ENCODE measurements around the gene ABO.
"Not testable (repeated sequence)": the region's sequence is repeated elsewhere in the genome, so short reads cannot be mapped to it uniquely, and the experiment has no call there.

The ABO gene

GRCh38 chr9:133261753-133262120 is 13.3 kb downstream of the ABO start:
- no peak for DNase-seq

GRCh38 chr9:133261103-133261752 is 13.8 kb downstream of the ABO start:
- DNase-seq = no peak

DNA sequence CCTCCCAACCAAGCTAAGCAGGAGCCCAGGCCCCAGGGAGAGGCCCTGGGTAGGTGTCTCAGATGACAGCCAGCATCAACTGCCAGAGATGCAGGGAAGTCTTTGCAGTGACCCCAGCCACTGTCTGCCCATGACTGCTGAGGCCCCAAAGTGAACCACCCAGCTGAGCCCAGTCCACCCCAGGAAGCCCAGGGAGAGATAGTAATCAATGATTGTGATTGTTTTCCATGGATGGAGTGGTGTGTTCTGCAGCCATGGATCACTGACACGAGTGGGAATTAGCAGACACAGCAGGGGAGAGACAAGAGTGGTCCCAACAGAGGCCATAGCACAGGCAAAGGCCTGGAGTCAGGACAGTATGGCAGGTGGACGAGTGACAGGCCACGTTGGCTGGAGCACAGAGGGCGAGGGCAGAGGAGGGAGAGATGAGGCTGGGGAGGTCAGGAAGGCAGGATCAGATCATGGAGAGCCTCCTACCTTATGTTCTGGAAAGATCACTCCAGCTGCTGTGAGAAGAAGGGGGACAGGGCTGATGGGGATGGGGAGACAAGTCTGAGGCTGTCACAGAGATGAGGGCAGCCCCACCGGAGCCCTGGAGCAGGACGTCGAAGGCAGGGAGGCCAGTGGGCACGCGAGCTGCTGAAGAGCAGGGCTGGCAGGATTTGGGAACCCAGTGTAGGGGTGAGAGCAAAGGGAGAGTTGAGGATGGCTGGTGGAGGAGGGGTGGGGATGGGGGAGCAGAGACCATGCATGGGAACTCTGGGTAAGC is 14.5 kb downstream of the ABO start:
- DNase-seq = no peak

GRCh38 chr9:133258061-133259015 is 16.7 kb downstream of the ABO start:
- no peak for DNase-seq

DNA sequence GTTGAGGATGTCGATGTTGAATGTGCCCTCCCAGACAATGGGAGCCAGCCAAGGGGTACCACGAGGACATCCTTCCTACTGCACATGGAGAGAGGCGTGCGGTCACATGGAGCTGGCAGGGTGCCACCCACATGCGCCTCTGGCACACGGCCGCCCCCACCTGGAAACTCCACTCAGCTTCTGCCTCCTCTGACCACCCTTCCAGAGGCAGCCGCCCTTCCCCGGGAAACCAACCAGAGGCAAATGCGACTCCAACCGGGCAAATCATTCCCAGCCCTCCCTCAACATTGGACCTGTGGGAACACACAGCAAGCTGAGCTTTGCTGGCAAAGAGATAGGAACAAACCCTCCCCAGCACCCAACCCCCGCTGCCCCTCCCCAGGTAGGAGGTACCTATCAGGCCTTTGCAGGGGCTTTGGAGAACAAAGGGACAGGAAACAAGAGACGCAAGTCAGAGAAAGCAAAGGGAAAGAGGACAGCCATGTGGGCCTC is 17.5 kb downstream of the ABO start:
- DNase-seq = no peak

- DNase-seq = no peak
Measured at GRCh38 chr9:133256686-133257091, 18.3 kb downstream of the ABO start.

DNA sequence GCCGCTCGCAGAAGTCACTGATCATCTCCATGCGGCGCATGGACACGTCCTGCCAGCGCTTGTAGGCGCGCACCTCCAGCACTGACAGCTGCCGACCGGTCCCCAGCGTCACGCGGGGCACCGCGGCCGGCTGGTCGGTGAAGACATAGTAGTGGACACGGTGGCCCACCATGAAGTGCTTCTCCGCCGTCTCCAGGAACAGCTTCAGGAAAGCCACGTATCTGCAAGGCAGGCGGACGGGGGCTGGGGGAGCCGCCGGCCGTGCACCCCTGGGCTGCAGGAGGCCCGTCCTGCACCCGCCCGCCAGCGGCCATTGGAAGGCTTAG is 18.9 kb downstream of the ABO start:
- DNase-seq = no peak

DNA sequence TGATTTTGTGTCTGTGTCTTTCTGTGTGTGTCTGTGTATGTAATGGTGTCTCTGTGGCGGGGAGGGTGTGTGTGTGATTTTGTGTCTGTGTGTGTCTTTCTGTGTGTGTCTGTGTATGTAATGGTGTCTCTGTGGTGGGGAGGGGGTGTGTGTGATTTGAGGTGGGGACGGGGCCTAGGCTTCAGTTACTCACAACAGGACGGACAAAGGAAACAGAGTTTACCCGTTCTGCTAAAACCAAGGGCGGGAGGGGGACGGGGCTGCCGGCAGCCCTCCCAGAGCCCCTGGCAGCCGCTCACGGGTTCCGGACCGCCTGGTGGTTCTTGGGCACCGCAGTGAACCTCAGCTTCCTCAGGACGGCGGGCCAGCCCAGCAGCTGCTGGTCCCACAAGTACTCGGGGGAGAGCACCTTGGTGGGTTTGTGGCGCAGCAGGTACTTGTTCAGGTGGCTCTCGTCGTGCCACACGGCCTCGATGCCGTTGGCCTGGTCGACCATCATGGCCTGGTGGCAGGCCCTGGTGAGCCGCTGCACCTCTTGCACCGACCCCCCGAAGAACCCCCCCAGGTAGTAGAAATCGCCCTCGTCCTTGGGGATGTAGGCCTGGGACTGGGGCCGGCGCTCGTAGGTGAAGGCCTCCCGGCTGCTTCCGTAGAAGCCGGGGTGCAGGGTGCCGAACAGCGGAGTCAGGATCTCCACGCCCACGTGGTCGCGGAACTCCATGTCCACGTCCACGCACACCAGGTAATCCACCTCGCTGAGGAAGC is 19.4 kb downstream of the ABO start:
- no peak for DNase-seq

- DNase-seq = no peak
Measured at GRCh38 chr9:133254471-133254870, 20.5 kb downstream of the ABO start.

GRCh38 chr9:133253268-133253667 is 21.7 kb downstream of the ABO start:
- no peak for DNase-seq

GRCh38 chr9:133252301-133253020 is 22.5 kb downstream of the ABO start:
- no peak for DNase-seq

- DNase-seq = no peak
Measured at GRCh38 chr9:133251773-133252172, 23.2 kb downstream of the ABO start.

- not testable (repeated sequence) for DNase-seq
Measured at GRCh38 chr9:133251221-133251620, 23.8 kb downstream of the ABO start.

DNA sequence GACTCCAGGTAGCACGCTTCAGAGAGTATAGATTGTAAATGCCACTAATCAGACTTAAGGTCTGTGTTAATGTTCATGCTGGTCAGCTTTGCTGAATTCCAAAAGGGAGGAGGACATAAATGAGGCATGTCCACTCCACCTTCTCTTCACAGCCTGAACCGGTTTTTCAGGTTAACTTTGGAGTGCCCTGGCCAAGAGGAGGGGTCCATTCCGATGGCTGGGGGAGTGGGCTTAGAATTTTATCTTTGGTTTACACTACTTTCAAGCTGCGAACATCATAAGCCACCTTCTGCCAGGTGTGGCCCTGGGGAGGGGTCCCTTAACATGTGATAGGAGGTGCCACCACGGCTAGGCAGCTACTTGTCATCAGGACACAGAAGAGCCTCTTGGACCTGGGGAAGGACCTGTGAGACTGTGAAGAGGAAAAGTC is 24.2 kb downstream of the ABO start:
- no peak for DNase-seq

DNA sequence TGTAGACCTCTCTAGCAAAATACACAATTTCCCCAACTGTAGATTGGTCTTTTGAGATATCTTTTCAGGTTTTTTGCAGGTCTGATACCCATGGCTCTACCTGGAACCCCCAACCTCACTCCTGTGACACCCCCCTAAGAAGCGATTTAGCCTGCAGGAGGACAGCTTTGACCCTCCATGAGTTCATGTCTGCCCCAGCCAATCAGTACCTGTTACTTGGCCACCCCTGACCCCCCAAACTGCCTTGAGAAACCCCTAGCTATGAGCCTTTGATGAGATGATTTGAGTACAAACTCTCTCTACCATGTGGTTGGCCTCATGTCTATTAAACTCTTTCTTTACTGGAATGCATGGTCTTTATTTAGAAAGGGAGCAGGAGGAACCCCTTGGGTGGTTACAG is 25.7 kb downstream of the ABO start:
- DNase-seq = no peak

GRCh38 chr9:133248726-133249295 is 26.2 kb downstream of the ABO start:
- no peak for DNase-seq

DNA sequence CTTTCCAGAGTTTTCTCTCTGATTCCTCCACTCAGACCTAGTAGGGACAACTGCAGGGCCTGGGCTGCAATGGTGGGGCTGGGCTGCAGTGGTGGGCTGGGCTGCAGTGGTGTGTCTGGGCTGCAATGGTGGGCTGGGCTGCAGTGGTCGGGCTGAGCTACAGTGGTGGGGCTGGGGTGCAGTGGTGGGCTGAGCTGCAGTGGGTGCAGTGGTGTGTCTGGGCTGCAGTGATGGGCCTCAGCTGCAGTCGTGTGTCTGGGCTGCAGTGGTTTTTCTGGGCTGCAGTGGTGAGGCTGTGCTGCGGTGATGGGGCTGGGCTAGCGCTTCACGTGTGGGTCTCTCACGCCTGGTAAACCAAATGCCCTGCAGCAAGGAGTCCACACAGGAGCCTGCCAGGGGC is 27.4 kb downstream of the ABO start:
- DNase-seq = no peak

GRCh38 chr9:133246991-133247390 is 28.0 kb downstream of the ABO start:
- no peak for DNase-seq

- no peak for DNase-seq
Measured at GRCh38 chr9:133246562-133246961, 28.4 kb downstream of the ABO start.

DNA sequence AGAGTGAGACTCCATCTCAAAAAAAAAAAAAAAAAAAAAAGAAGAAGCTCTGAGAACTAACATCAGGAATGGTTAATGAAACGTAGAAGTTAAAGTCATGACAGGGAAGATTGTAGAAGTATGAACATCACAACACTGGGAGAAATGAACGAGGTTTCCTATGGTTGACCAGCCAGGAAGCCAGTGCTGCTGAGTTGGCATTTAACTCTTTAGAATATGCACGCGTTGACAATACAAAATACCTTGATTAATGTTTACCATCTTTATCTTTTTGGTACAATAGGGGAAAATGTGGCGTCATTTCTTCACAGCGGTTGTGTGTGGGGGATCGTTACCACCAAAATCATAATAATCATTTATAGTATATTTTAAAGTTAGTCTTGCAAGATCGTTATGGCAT is 32.0 kb downstream of the ABO start:
- DNase-seq = no peak

DNA sequence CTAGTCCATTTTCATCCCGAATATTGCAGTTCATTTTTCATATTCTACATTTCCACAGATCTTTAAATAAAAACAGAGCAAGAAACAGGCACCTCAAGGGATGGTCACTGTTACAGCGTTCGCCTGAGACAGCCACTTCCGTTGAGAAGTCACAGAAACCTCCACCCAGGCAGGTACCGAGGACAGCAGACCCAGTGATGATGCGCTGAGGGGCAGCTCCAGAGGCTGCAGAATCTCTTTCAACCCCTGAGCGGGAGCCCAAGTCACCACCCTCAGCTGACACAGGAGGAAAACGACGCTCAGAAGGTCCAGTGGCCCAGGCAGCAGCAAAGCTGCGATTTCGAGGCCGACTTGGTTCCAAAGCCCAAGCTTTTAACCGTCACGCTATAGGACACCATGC is 32.8 kb downstream of the ABO start:
- no peak for DNase-seq

Data from NCI-H226 (cell line).